Tibial artery (tissue), 4 donors: ENCODE data around the gene NXPH1.

ENCODE experiments used
- DNase-seq, 2 donors: peaks; one replicate each; pipeline ENCODE4 v3.0.0-alpha.2; 2019
- H3K27ac ChIP-seq, 2 donors: fragments of 200-600 bp; sonication (generic) in 1 of 2; 1 replicate in 1 of 2; 2 replicates in 1 of 2; pipeline ENCODE4 v1.5.1; 2018 to 2019; ENCODE audit warnings: mild to moderate bottlenecking in 1 of 2
- H3K27me3 ChIP-seq, 2 donors: fragments of 200-600 bp; sonication (generic) in 1 of 2; one replicate each; pipeline versions ENCODE4 v1.5.1 to v1.6.0; 2016 to 2019
- H3K36me3 ChIP-seq, 3 donors: fragments of 200-600 bp; sonication (generic) in 2 of 3; one replicate each; pipeline ENCODE4 v1.5.1; 2016 to 2019; ENCODE audit warnings: mild to moderate bottlenecking in 2 of 3
- H3K4me1 ChIP-seq, 4 donors: fragments of 200-600 bp; sonication (generic) in 2 of 4; 1 replicate in 3 of 4; 2 replicates in 1 of 4; pipeline ENCODE4 v1.5.1; 2016 to 2019
- H3K4me3 ChIP-seq, 2 donors: fragments of 200-600 bp; sonication (generic) in 1 of 2; 1 replicate in 1 of 2; 2 replicates in 1 of 2; pipeline ENCODE4 v1.5.1; 2018 to 2019; ENCODE audit warnings: mild to moderate bottlenecking in 2 of 2
- H3K9me3 ChIP-seq, 3 donors: fragments of 200-600 bp; sonication (generic) in 1 of 3; one replicate each; pipeline ENCODE4 v1.5.1; 2016 to 2019
- CTCF ChIP-seq, 2 experiments: fragments of 200-600 bp in 1 of 2; fragments of 450-650 bp in 1 of 2; IDR thresholded peaks; one replicate each; pipeline ENCODE4 v1.5.1; 2017 to 2019; ENCODE audit warnings: antibody characterized with exemption in 2 of 2, mild to moderate bottlenecking in 1 of 2, moderate library complexity in 1 of 2
- intact Hi-C: fragments of 100-400 bp; cut with DNase I; formaldehyde crosslinking; loops from one replicate; pipeline ENCODE4 v1.15.0; 2023; ENCODE audit warnings: low total_unique reads

NXPH1 gene

GRCh38 chr7:8669501-8669851 lies 236.1 kb downstream of the NXPH1 start:
- Histone ChIP-seq H3K9me3 (no peaks in the 10 kb centered on the region), H3K27me3 (no peaks in the 10 kb centered on the region), H3K4me1 (no peaks in the 10 kb centered on the region), H3K36me3 (no peaks in the 10 kb centered on the region), H3K4me3 (no peak overlapping the region), H3K27ac (no peak overlapping the region)
- TF ChIP-seq CTCF (IDR thresholded peaks at IDR 0.05) = no peak
- no peak for DNase-seq
- intact Hi-C loops = no loop called here

- H3K27me3 ChIP-seq = no peaks in the 10 kb centered on the region
- no peak overlapping the region for H3K4me3 ChIP-seq
- no peak for DNase-seq
- no peaks in the 10 kb centered on the region for H3K9me3 ChIP-seq
- intact Hi-C loops = no loop called here
- TF ChIP-seq CTCF (IDR thresholded peaks at IDR 0.05) = no peak
- H3K27ac ChIP-seq = no peak overlapping the region
- no peaks in the 10 kb centered on the region for H3K4me1 ChIP-seq
- H3K36me3 ChIP-seq = no peaks in the 10 kb centered on the region
Observed at GRCh38 chr7:8684426-8684825, 251.0 kb downstream of the NXPH1 start.

- Histone ChIP-seq H3K9me3 (no peaks in the 10 kb centered on the region), H3K36me3 (no peaks in the 10 kb centered on the region), H3K4me3 (no peak overlapping the region), H3K27ac (no peak overlapping the region), H3K4me1 (no peaks in the 10 kb centered on the region), H3K27me3 (no peaks in the 10 kb centered on the region)
- intact Hi-C loops = loop anchor here (2.0 kb wide), 1 partner anchor 43 kb away; no protein-coding TSS in a partner anchor
- no peak for DNase-seq
- TF ChIP-seq CTCF (IDR thresholded peaks at IDR 0.05) = no peak
Observed at GRCh38 chr7:8699875-8700624, 266.6 kb downstream of the NXPH1 start.

- intact Hi-C loops = no loop called here
- no peak for TF ChIP-seq CTCF (IDR thresholded peaks at IDR 0.05)
- no peaks in the 10 kb centered on the region for H3K36me3 ChIP-seq
- no peak for DNase-seq
- no peak overlapping the region for H3K27ac ChIP-seq
- H3K4me3 ChIP-seq = no peak overlapping the region
- no peaks in the 10 kb centered on the region for H3K9me3 ChIP-seq
- no peaks in the 10 kb centered on the region for H3K27me3 ChIP-seq
- H3K4me1 ChIP-seq = no peaks in the 10 kb centered on the region
Observed at GRCh38 chr7:8702807-8703206, 269.4 kb downstream of the NXPH1 start.

GRCh38 chr7:8710124-8710523 lies 276.7 kb downstream of the NXPH1 start:
- TF ChIP-seq CTCF (IDR thresholded peaks at IDR 0.05) = no peak
- Histone ChIP-seq H3K27me3 (no peaks in the 10 kb centered on the region), H3K9me3 (no peaks in the 10 kb centered on the region), H3K4me1 (no peaks in the 10 kb centered on the region), H3K27ac (no peak overlapping the region), H3K36me3 (no peaks in the 10 kb centered on the region), H3K4me3 (no peak overlapping the region)
- intact Hi-C loops = no loop called here
- DNase-seq = no peak

GRCh38 chr7:8714791-8715190 lies 281.4 kb downstream of the NXPH1 start:
- TF ChIP-seq CTCF (IDR thresholded peaks at IDR 0.05) = no peak
- H3K27me3 ChIP-seq = no peaks in the 10 kb centered on the region
- H3K9me3 ChIP-seq = no peaks in the 10 kb centered on the region
- no peaks in the 10 kb centered on the region for H3K4me1 ChIP-seq
- H3K4me3 ChIP-seq = no peak overlapping the region
- intact Hi-C loops = no loop called here
- no peak for DNase-seq
- no peaks in the 10 kb centered on the region for H3K36me3 ChIP-seq
- no peak overlapping the region for H3K27ac ChIP-seq
